Breast epithelium (tissue), 4 donors: ENCODE measurements around the gene UNK. TPM values are rescaled to one million over a fixed set of nuclear protein-coding genes. Genes with fewer than 3 reads are reported as not detected.

Experiments
- DNase-seq, 2 donors: peaks; one replicate each; pipeline ENCODE4 v3.0.0-alpha.2; 2019; ENCODE audit warnings: low spot score in 2 of 2
- H3K27ac ChIP-seq, 2 donors: fragments of 200-600 bp; sonication (generic) in 1 of 2; one replicate each; pipeline ENCODE4 v1.5.1; 2016 to 2019; ENCODE audit warnings: mild to moderate bottlenecking in 1 of 2
- H3K27me3 ChIP-seq, 2 donors: fragments of 200-600 bp; sonication (generic) in 1 of 2; one replicate each; pipeline versions ENCODE4 v1.5.1 to v1.6.0; 2017 to 2019; ENCODE audit warnings: control low read depth in 1 of 2, mild to moderate bottlenecking in 1 of 2
- H3K36me3 ChIP-seq: fragments of 200-600 bp; one replicate; pipeline ENCODE4 v1.5.1; 2019
- H3K4me1 ChIP-seq, 2 donors: fragments of 200-600 bp; sonication (generic); one replicate each; pipeline ENCODE4 v1.5.1; 2016 to 2019; ENCODE audit warnings: control low read depth in 1 of 2
- H3K4me3 ChIP-seq, 3 donors: fragments of 200-600 bp; sonication (generic); 1 replicate in 2 of 3; 2 replicates in 1 of 3; pipeline ENCODE4 v1.5.1; 2016 to 2019; ENCODE audit warnings: mild to moderate bottlenecking in 3 of 3, moderate library complexity in 2 of 3
- H3K9me3 ChIP-seq, 2 donors: fragments of 200-600 bp; sonication (generic) in 1 of 2; one replicate each; pipeline ENCODE4 v1.5.1; 2016 to 2019; ENCODE audit warnings: control low read depth in 1 of 2
- POLR2A ChIP-seq: fragments of 450-650 bp; IDR thresholded peaks from one replicate; pipeline ENCODE4 v1.6.1; 2016; ENCODE audit warnings: antibody characterized with exemption, mild to moderate bottlenecking, moderate library complexity
- POLR2AphosphoS5 ChIP-seq, 3 donors: sonication (generic); formaldehyde crosslinking; IDR thresholded peaks; one replicate each; pipeline ENCODE4 v1.6.1; 2017; ENCODE audit warnings: antibody characterized with exemption in 3 of 3
- intact Hi-C: fragments of 100-400 bp; cut with DNase I; formaldehyde crosslinking; loops from one replicate; pipeline ENCODE4 v1.15.1; 2023; ENCODE audit warnings: low total_unique reads
- total RNA-seq, 3 donors: library from RNA; depleted of rRNA; stranded (reverse); fragments of >200 nt; gene quantifications; one replicate each; pipeline ENCODE4 v1.1.0, GENCODE V29; 2016
- TF ChIP-seq, protein P1 (sequence below), 3 donors: fragments of 450-650 bp; IDR thresholded peaks; one replicate each; pipeline ENCODE4 v1.5.1; 2016 to 2017; ENCODE audit warnings: antibody characterized with exemption in 3 of 3, mild to moderate bottlenecking in 3 of 3, moderate library complexity in 3 of 3

The UNK gene
- total RNA-seq, 3 donors from 2014 or later: 18.7 to 43.3 (median 28.5) TPM

DNA sequence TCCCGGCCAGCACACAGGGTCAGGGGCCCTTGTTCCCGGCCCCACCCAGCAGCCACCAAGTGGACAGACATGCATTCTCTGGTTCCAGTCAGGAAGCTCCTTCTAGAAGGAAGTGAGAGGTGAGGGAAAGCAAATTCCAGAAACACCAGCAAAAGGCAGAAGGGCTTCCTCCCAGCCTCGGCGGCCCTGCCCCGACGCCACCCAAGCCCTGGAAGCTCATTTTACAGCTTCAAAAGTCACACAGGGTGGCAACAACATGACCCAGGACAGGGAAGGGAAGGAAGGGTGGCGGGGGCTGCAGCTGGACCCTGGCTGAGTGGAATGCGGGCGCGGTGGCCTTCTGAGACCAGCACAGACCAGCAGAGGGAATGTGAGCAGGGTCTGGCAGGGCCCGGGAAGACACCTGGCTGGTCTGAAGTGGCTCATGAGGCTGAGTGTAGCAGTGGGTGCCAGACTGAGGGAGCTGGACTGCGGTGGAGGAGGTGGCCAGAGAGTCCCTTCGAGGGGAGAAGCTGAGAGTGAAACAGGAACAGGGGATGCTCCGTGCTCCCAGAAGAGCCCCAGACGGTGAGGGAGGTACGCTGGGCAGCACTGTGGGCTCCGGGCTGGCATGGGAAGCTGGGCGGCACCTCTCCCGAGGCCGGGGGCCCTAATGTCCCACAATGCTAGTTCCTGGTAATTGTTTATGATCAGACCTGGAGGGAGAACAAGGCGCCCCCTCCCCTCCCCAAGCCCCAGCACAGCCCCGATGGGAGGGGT is 61.5 kb downstream of the UNK start:
- Histone ChIP-seq H3K4me1 (peaks cover 16 to 53% of the 10 kb centered on the region in 2 donors), H3K27me3 (no peaks in the 10 kb centered on the region), H3K4me3 (no peak overlapping the region), H3K9me3 (no peaks in the 10 kb centered on the region), H3K36me3 (peaks cover 7% of the 10 kb centered on the region), H3K27ac (peak overlapping the region; percentile 94 to 95)
- TF ChIP-seq POLR2A (no peak), POLR2AphosphoS5 (IDR thresholded peaks at IDR 0.05) (no peak)
- TF ChIP-seq, protein P1, sequence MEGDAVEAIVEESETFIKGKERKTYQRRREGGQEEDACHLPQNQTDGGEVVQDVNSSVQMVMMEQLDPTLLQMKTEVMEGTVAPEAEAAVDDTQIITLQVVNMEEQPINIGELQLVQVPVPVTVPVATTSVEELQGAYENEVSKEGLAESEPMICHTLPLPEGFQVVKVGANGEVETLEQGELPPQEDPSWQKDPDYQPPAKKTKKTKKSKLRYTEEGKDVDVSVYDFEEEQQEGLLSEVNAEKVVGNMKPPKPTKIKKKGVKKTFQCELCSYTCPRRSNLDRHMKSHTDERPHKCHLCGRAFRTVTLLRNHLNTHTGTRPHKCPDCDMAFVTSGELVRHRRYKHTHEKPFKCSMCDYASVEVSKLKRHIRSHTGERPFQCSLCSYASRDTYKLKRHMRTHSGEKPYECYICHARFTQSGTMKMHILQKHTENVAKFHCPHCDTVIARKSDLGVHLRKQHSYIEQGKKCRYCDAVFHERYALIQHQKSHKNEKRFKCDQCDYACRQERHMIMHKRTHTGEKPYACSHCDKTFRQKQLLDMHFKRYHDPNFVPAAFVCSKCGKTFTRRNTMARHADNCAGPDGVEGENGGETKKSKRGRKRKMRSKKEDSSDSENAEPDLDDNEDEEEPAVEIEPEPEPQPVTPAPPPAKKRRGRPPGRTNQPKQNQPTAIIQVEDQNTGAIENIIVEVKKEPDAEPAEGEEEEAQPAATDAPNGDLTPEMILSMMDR (IDR thresholded peaks at IDR 0.05): no peak
- intact Hi-C loops: loop anchor here (10.0 kb wide), 1 partner anchor 61 kb away; the partner anchor contains the start of gene UNK
- no peak for DNase-seq

DNA sequence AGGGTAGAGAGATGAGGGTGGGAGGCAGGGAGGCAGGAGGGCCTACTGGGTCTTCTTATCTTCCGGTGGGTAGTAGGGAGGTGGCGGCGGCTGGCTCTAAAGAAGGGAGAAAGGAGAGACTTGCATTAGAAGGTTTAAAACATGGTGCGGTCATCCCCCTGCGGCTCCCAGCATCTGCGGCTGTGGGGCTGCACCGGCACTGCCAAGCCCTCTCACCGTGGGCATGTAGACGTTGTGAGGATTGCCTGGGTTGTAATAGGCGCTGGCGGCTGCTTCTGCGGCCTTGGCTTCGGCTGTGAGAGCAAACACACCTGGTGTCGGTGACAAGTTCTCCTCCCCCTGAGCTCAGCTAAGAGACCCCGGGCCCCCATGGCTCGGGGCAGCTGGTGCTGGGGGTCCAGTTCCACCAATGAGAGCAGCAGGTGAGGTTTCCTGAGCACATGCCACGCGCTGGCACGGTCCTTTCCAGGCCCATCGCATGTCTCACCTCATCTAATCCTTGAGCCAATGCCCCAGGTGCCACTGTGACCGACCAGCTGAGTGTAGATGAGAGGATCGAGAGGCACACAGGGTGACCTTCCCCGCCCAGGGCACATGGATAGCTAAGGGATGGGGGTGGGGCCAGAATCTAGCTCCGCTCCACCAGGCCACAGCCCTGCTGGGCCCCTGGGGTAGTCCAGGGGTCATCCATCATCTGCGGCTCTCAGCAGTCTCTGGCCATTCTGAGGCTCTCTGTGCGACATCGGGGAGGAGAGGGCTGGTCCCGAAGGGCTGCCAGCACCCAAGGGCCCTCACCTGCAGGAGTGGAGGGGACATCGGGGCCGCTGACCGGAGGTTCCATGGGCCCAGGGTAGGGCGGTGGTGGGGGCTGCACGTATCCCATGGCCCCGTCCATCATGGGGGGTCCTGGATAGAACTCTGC is 62.3 kb downstream of the UNK start:
- Histone ChIP-seq H3K4me3 (no peak overlapping the region), H3K4me1 (peaks cover 16 to 60% of the 10 kb centered on the region in 2 donors), H3K27me3 (no peaks in the 10 kb centered on the region), H3K36me3 (peaks cover 7% of the 10 kb centered on the region), H3K9me3 (no peaks in the 10 kb centered on the region), H3K27ac (peak overlapping the region; percentile 94 to 95)
- intact Hi-C loops: loop anchor here (10.0 kb wide), 1 partner anchor 62 kb away; the partner anchor contains the start of gene UNK
- TF ChIP-seq, protein P1 (IDR thresholded peaks at IDR 0.05): no peak
- TF ChIP-seq POLR2A (no peak), POLR2AphosphoS5 (IDR thresholded peaks at IDR 0.05) (no peak)
- DNase-seq: no peak

DNA sequence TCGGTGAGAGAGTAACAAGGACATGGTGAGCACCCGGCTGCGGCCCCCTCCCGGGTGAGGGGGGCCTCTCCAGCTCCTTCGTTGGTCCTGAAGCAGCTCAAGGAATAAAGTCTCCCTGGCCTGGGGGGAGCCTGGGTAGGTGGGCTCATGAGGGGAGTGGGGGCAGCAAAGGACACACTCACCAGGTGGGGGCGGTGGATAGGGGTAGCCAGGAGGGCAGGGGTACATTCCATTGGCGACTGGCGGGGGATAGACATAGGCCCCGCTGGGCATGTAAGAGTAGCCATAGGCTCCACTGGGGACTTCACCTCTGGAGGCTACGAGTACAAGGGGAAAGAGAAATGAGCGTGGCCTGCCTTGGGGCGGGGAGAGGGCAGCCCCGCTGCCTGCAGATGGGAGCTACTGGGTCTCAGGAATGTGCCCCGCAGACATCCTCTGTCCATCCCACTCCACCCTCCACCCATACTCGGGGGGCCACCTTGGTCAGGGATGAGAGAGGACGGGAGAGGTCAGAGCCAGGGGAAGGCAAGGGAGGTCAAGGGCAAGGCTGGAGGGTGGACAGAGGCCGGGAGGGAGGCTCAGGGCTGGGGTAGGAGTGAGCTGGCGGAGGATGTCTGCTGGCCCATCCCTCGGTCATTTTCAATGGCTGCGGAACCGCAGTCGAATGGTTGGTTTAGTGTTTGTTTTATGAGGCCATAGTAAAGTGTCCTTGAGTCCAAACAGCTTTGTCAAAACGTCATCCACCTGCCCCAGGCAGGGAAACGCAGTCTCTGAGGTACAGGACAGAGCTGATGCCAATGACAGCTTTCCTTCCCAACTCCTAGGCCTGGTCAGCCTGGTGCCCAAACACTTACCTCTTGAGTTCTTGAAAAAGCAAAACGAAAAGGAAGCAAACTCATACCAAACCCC is 63.3 kb downstream of the UNK start:
- TF ChIP-seq, protein P1 (IDR thresholded peaks at IDR 0.05): no peak
- no peak for TF ChIP-seq POLR2AphosphoS5 (IDR thresholded peaks at IDR 0.05)
- TF ChIP-seq POLR2A: no peak
- Histone ChIP-seq H3K4me3 (no peak overlapping the region), H3K27me3 (no peaks in the 10 kb centered on the region), H3K36me3 (peaks cover 7% of the 10 kb centered on the region), H3K4me1 (peaks cover 16 to 60% of the 10 kb centered on the region in 2 donors), H3K27ac (peak overlapping the region; percentile 94 to 95), H3K9me3 (no peaks in the 10 kb centered on the region)
- intact Hi-C loops: loop anchor here (10.0 kb wide), 1 partner anchor 63 kb away; the partner anchor contains the start of gene UNK
- DNase-seq: no peak

DNA sequence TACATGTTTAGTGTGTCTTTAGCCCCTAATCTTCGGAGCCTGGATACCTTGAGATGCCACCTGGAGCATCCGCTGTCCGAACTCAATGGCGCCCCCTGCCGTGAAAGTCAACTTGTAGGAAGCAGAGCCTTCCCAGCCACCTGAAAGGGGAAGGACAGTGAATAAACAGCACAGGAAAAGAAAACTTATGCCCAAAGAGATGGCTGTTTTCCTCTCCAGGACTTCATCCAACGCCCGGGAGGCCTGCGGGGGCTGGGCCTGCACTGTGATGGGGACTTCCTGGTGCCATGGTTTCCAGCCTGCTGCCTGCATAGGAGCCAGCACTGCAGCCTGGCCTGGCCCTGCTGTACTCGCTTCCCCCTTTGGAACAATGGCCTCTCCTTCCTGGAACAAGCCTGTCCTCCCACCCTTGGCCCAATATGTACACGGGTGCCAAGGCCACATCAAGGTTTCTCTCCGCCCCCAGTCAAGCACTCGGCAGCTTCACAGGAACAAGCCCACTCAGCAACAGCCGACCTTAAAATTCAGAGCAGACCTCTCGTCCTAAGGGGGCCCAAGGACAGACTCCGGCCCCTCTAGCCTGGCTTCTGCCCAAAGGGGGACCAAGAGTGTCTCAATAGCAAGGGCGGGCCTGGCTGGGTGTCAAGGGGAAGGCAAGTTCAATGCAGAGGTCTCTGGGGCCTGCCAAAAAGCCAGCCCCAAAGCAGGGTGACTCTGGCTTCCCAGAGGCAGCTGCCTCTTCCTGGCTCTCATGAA is 64.1 kb downstream of the UNK start:
- Histone ChIP-seq H3K27me3 (no peaks in the 10 kb centered on the region), H3K36me3 (peaks cover 7% of the 10 kb centered on the region), H3K9me3 (no peaks in the 10 kb centered on the region), H3K4me1 (peaks cover 16 to 60% of the 10 kb centered on the region in 2 donors), H3K4me3 (no peak overlapping the region), H3K27ac (peak overlapping the region; percentile 94 to 95)
- TF ChIP-seq POLR2AphosphoS5 (IDR thresholded peaks at IDR 0.05) (peak; percentile 39 to 54 (median 47)), POLR2A (no peak)
- TF ChIP-seq, protein P1 (IDR thresholded peaks at IDR 0.05): peak; percentile 54 to 72 (median 63)
- intact Hi-C loops: loop anchor here (10.0 kb wide), 1 partner anchor 64 kb away; the partner anchor contains the start of gene UNK
- DNase-seq: peak; percentile 81 to 82
